WI38 (cell line): ENCODE data around the gene PELI2.
A peak's percentile ranks its signal among the peaks of the same experiment; 100 is the strongest.

ENCODE experiments used
- H3K4me3 ChIP-seq: 2 replicates; pipeline ENCODE4 v1.5.1; 2011; ENCODE audit warnings: low read depth, mild to moderate bottlenecking, control low read depth, low read length
- TF ChIP-seq, protein P1 (sequence below): IDR thresholded peaks from 2 replicates; pipeline ENCODE4 v1.5.1; 2012; ENCODE audit warnings: low read depth, mild to moderate bottlenecking, control low read depth, low read length

PELI2 gene

DNA sequence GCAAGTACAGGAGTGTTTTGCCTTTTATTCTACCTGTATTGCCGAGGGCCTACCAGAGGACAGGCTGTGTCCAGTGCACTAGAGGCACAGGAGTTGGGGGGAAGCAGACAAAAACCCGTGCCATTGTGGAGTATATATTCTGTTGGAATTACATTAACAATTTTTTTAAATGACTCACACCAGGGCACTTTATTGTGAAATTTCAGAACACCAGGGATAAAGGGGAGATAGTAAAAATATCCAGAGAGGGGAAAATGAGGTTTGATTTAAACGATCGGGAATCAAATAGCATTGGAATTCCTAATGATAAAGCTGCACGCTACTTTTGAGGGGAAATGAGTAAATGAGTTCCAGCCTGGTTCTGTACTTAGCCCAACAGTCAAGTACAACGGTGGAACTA lies 123.2 kb downstream of the PELI2 start:
- H3K4me3 ChIP-seq = no peak overlapping the region
- TF ChIP-seq, protein P1, sequence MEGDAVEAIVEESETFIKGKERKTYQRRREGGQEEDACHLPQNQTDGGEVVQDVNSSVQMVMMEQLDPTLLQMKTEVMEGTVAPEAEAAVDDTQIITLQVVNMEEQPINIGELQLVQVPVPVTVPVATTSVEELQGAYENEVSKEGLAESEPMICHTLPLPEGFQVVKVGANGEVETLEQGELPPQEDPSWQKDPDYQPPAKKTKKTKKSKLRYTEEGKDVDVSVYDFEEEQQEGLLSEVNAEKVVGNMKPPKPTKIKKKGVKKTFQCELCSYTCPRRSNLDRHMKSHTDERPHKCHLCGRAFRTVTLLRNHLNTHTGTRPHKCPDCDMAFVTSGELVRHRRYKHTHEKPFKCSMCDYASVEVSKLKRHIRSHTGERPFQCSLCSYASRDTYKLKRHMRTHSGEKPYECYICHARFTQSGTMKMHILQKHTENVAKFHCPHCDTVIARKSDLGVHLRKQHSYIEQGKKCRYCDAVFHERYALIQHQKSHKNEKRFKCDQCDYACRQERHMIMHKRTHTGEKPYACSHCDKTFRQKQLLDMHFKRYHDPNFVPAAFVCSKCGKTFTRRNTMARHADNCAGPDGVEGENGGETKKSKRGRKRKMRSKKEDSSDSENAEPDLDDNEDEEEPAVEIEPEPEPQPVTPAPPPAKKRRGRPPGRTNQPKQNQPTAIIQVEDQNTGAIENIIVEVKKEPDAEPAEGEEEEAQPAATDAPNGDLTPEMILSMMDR = no peak

DNA sequence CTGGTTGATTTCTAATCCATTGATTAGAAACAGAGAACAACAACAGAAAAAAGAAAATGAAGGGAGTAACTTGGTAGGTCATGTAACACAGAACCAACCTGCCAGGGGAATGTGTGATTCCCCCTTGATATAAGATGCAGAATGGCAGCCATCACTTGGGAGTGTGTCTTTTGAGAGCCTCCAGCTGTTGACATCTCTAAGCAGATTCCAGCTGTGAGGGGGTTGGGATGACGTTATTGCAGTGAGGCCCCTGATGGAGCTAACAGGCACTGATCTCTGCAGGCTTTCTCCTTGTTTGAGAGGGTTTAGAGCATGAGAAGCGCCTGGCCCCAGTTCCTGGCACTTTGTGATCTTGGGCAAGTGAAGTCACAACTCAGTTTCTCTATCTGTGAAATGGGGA lies 124.9 kb downstream of the PELI2 start:
- TF ChIP-seq, protein P1 = no peak
- no peak overlapping the region for H3K4me3 ChIP-seq

DNA sequence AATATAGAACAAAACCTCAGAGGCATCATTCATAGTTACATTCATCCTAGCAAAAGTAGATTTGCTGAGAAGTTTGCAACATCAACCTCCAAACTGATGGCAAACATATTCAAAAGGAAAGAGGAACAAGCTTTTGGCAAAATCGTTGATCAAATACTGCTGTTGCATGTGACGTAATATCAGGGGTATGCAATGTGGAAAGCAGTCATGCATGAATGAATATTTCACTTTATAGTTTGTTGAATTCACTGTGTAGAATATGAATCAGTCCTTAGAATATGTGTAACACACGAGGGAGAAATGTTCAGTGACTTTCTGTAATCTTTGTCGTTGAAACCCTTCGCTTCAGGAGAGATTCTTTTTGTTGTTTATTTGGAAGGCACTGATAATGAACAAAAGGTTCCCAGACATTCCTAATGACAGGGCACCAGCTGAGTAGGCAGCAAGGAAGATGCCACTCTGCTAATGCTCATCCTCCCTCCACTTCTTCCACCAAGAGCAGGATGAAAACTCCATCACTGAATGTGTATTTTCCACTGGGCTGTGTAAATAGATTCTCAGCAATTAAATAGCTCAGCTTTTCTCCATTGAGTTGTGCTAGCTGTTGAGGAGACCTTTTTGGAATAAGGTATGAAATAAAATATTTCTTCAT lies 126.1 kb downstream of the PELI2 start:
- H3K4me3 ChIP-seq = peak overlapping the region; percentile 18; the same call in 1 of the 2 replicates
- TF ChIP-seq, protein P1 = no peak

DNA sequence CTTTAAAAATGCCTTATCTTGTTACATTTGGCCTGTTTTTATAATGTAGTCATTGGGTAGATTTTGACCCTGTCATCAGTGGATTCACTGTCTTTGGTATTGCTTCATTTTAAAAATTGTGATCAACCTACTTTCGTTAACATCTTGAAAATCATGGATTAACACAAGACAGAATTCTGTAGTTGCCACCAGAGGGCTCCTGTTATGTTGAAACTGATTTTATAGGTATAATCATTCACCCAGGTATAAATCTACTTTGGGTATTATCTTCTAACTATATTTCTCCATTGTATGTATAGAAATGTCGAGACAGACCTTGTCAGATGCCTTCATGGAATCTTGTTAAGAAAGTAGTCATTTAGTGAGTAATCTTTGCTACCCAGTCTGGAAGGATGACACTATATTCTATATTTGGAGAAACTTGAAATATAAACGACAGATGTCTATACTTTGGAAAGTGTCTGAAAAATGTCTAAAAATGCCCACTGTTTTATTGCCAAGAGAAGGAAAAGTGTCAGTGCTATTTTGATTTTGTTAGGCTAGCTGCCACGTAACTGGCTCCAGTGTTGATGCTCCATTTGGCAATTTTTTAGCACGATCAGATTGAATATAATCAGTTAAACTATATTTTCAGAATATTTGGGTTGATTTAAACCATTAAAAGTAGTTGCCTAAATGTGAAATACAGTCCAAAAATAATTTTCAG lies 129.4 kb downstream of the PELI2 start:
- TF ChIP-seq, protein P1 = no peak
- H3K4me3 ChIP-seq = no peak overlapping the region

DNA sequence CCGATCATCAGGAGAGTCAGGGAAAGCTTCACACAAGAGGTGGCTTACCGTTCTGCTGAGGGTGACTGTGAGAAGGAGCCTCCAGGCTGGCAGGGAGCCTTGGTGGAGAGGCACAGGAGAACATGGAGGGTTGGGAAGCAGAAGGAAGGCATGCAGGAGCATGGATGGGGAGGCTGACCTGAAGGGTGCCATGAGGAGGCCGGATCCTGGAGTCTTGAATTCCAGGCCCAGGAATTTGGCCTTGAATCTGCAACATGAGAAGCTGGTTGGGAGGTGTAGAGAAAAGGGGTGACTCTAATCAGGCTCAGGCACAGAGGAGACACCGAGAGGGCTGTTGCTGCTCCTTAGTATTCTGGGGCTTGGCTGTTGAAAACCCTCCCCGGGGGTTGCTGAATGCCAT lies 130.2 kb downstream of the PELI2 start:
- H3K4me3 ChIP-seq = no peak overlapping the region
- TF ChIP-seq, protein P1 = no peak

DNA sequence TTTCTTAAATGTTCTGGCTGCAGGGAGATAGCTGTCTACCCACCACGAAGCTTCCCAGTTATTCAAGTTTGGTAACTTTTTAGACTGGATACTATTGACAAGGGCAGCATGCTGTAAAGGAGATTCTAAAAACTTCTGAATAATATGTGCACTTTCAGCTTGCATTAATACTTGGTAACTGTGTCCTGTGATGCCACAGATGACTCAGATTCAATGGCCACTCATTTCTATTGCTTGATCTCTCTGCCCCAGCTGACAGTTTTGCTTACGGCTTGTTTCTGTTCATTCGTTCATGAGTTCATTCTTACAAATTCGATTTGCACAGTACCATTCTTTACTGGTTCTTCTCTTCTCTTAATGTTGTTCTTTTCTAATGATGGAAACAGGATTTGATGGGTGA lies 142.8 kb downstream of the PELI2 start:
- H3K4me3 ChIP-seq = no peak overlapping the region

GRCh38 chr14:56262530-56262929 lies 144.3 kb downstream of the PELI2 start:
- H3K4me3 ChIP-seq = no peak overlapping the region
- TF ChIP-seq, protein P1 = no peak

More for the DNA sequence above, 142.8 kb downstream of the PELI2 start:
- TF ChIP-seq, protein P1 = no peak
